AG09319 (cell line): Measurements from ENCODE around the gene BET1L.

ENCODE experiments used
- DNase-seq: peaks from one replicate; pipeline ENCODE4 v3.0.0-alpha.2; 2010; ENCODE audit warnings: low read depth; ENCODE audit errors: extremely low read depth
- CTCF ChIP-seq: IDR thresholded peaks from 2 replicates; pipeline ENCODE4 v1.5.1; 2011; ENCODE audit warnings: low read depth, mild to moderate bottlenecking, inconsistent platforms, low read length, moderate library complexity

Gene BET1L

DNA sequence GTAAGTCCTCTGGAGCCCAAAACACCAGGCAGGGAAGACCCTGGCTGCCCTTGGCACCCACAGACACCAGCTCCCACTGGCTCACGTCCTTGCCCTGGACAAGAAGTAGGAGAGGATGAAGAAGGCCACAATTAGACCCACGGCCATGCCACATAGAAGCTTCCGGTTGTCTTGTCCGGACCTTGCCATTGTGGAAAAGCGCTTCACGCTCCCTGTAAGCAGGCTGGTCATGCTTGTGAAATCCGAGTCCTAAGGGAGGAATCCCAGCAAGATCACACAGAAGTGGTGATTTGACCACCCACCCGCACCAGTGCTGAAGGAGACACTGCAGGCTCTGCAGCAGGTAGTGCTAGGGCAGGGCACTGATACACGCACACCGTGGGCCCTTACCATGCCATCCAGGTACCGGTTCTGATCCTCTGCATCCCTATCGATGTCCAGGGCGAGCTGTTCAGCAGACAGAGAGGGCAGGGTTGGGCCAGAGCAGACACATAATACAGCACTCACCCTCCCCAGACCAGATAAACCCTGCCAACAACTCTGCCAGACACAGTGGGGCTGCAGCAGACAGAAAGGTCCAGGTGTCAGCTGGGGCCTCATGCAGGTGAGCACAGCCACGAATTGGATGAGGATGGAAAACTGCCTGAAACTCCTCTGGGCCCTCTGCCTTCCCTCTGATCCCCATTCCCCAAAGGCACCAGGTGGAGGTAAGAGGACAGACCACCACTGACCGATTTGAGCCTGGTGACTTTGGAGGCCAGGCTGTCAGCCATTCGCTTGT, 1.8 kb downstream of the BET1L start:
- TF ChIP-seq CTCF: no peak
- DNase-seq: no peak

GRCh38 chr11:204587-205109, 2.6 kb downstream of the BET1L start:
- no peak for DNase-seq
- no peak for TF ChIP-seq CTCF

DNA sequence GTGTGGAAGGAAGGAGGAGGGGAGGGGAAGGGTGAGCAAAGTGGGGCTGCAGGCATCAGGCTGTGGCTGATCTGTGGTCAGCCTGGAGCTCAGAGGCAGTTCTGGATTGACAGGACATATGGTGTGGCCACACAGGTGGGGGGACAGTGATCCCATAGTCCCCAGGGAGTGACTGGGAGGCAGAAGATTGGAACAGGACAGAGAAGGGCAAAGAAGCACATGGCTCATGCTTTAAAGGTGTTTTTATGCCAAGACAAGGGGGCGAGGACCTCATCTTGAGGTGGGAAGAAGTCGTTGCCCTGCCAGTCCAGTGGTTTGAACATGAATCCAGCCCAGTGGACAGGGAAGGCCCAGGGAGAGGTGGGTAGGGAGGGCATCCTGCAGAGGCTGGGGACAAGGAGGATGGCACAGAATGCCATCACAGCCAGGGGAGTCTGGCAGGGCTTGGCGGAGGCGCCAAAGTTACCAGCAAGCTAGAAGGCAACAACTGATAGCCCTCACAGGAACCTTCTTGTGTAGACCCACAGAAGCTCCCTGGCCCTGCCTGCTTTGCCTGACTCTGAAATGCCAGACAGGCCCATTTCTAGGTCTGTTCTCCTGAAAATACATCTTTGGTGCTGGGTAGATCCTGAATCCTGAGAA, 3.1 kb downstream of the BET1L start:
- no peak for TF ChIP-seq CTCF
- DNase-seq: no peak

GRCh38 chr11:203056-203944, 3.9 kb downstream of the BET1L start:
- no peak for DNase-seq
- no peak for TF ChIP-seq CTCF

DNA sequence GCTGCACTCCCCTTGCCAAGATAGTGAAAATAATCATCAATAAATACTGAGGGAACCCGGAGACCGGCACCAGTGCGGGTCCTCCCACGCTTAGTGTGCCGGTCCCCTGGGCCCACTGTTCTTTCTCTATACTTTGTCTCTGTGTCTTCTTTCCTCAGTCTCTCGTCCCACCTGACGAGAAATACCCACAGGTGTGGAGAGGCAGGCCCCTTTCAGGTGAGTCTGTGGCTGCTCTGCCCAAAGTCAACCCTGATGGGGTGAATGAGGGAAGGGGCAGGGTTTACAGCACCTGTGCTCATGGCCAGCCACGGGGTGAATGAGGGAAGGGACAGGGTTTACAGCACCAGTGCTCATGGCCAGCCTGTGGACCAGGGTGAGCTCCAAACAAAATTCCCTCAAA, 4.7 kb downstream of the BET1L start:
- no peak for DNase-seq
- TF ChIP-seq CTCF: no peak

- TF ChIP-seq CTCF: no peak
These were observed 5.2 kb downstream of the BET1L start for GRCh38 chr11:201966-202365.

More at GRCh38 chr11:201966-202365, 5.2 kb downstream of the BET1L start:
- DNase-seq: no peak
